Measurements from ENCODE around the gene GAST. TPM values are rescaled to one million over a fixed set of nuclear protein-coding genes. Genes with fewer than 3 reads are reported as not detected.

Gene GAST
- total and polyA plus RNA-seq, 2 of the 13 experiments (the other 11 are each of a cell fraction or from before 2014, with no cell fraction given), result 0.32 to 0.42 TPM

GRCh38 chr17:41667280-41668041, 44.7 kb upstream of the GAST start (continued):
- TF ChIP-seq MLXIP (CRISPR knock-in tag; IDR thresholded peaks at IDR 0.05; ENCODE audit: borderline replicate concordance), result no peak
- no peak; the same call in 1 of the 2 replicates for TF ChIP-seq HCFC1 (IDR thresholded peaks at IDR 0.05; ENCODE audit: low read depth, low read length)
- no peak for TF ChIP-seq ZSCAN30 (CRISPR knock-in tag; IDR thresholded peaks at IDR 0.05)
- TF ChIP-seq ZFP1 (CRISPR knock-in tag; IDR thresholded peaks at IDR 0.05), result no peak
- no peak for TF ChIP-seq ZNF512B (CRISPR knock-in tag; IDR thresholded peaks at IDR 0.05; ENCODE audit: borderline replicate concordance)
- TF ChIP-seq ZBED4 (CRISPR knock-in tag; IDR thresholded peaks at IDR 0.05; ENCODE audit: borderline replicate concordance), result peak; percentile 29; the same call in 1 of the 2 replicates
- TF ChIP-seq CSRNP2 (CRISPR knock-in tag; conservative IDR thresholded peaks at IDR 0.05; ENCODE audit: low read depth), result no peak
- no peak for TF ChIP-seq ZNF775 (CRISPR knock-in tag; IDR thresholded peaks at IDR 0.05; ENCODE audit: borderline replicate concordance)
- TF ChIP-seq SNAPC4 (CRISPR knock-in tag; IDR thresholded peaks at IDR 0.05), result no peak
- no peak for TF ChIP-seq ZNF589 (CRISPR knock-in tag; conservative IDR thresholded peaks at IDR 0.05)
- TF ChIP-seq SSRP1 (CRISPR knock-in tag; IDR thresholded peaks at IDR 0.05), result no peak

All from HepG2 (cell line).